ENCODE data around the gene VWA5A. TPM values are rescaled to one million over a fixed set of nuclear protein-coding genes. Genes with fewer than 3 reads are reported as not detected.

The VWA5A gene
- total and polyA plus RNA-seq, 2 of the 13 experiments (the other 11 are each of a cell fraction or from before 2014, with no cell fraction given): 1.3 to 1.8 TPM

DNA sequence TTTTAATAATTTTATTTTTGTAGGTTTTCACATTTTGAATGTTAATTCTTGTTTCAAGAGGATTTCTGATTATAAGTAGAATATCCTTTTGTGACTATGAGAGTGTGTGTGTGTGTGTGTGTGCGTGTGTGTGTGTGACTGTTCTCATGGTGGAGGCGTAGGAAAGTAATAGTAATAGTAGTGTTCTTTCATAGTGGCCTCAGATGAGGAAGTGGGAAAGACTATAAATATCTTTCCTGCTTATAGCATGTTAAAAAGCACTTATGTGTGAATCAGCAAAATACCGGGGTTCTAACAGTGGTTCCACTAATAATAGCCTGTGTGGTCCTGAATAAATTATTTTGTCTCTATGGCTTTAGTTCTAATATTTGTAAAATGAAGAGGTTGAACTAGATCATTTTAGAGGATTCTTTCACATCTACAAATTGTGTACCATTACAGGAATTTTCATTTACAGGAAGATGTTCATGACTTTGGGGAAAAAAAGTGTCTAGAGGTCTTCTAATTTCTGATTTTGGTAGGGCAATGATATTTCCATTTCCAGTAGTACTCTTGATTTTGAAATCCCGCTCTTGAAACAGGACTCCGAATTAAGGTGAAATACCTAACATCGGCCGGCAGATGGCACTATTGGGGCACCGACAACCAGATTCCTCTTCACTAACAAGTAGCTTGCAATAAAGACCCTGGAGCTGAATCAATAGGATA, 44.2 kb upstream of the VWA5A start:
- H3K9me3 ChIP-seq (ENCODE audit: low read length): no peaks in the 10 kb centered on the region
- no peak overlapping the region for H3K27ac ChIP-seq (ENCODE audit: extremely low read length, insufficient read depth, low read length)
- TF ChIP-seq STAG1 (CRISPR knock-in tag; IDR thresholded peaks at IDR 0.05): peak; percentile 53
- no peak for TF ChIP-seq DPF2 (CRISPR knock-in tag; IDR thresholded peaks at IDR 0.05; ENCODE audit: borderline replicate concordance, low read depth)
- peak; percentile 26; the same call in 1 of the 2 replicates for TF ChIP-seq RAD21 (CRISPR knock-in tag; IDR thresholded peaks at IDR 0.05)
- TF ChIP-seq HNF4G (IDR thresholded peaks at IDR 0.05; ENCODE audit: borderline replicate concordance, low read depth, low read length): no peak
- TF ChIP-seq HNF4G (CRISPR knock-in tag; IDR thresholded peaks at IDR 0.05; ENCODE audit: borderline replicate concordance, low read depth): no peak
- peak; percentile 33; the same call in 1 of the 2 replicates for TF ChIP-seq SMC3 (IDR thresholded peaks at IDR 0.05; ENCODE audit: low read length)
- TF ChIP-seq PRDM4 (CRISPR knock-in tag; IDR thresholded peaks at IDR 0.05; ENCODE audit: borderline replicate concordance): no peak
- no peak for TF ChIP-seq TEAD3 (CRISPR knock-in tag; optimal IDR thresholded peaks at IDR 0.05; ENCODE audit: borderline replicate concordance)
- TF ChIP-seq ZNF598 (CRISPR knock-in tag; IDR thresholded peaks at IDR 0.05; ENCODE audit: borderline replicate concordance): no peak
- TF ChIP-seq, protein P1, sequence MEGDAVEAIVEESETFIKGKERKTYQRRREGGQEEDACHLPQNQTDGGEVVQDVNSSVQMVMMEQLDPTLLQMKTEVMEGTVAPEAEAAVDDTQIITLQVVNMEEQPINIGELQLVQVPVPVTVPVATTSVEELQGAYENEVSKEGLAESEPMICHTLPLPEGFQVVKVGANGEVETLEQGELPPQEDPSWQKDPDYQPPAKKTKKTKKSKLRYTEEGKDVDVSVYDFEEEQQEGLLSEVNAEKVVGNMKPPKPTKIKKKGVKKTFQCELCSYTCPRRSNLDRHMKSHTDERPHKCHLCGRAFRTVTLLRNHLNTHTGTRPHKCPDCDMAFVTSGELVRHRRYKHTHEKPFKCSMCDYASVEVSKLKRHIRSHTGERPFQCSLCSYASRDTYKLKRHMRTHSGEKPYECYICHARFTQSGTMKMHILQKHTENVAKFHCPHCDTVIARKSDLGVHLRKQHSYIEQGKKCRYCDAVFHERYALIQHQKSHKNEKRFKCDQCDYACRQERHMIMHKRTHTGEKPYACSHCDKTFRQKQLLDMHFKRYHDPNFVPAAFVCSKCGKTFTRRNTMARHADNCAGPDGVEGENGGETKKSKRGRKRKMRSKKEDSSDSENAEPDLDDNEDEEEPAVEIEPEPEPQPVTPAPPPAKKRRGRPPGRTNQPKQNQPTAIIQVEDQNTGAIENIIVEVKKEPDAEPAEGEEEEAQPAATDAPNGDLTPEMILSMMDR (CRISPR knock-in tag; IDR thresholded peaks at IDR 0.05): peak; percentile 72
- no peak for TF ChIP-seq ZNF839 (CRISPR knock-in tag; IDR thresholded peaks at IDR 0.05; ENCODE audit: borderline replicate concordance)
- TF ChIP-seq, protein P2, sequence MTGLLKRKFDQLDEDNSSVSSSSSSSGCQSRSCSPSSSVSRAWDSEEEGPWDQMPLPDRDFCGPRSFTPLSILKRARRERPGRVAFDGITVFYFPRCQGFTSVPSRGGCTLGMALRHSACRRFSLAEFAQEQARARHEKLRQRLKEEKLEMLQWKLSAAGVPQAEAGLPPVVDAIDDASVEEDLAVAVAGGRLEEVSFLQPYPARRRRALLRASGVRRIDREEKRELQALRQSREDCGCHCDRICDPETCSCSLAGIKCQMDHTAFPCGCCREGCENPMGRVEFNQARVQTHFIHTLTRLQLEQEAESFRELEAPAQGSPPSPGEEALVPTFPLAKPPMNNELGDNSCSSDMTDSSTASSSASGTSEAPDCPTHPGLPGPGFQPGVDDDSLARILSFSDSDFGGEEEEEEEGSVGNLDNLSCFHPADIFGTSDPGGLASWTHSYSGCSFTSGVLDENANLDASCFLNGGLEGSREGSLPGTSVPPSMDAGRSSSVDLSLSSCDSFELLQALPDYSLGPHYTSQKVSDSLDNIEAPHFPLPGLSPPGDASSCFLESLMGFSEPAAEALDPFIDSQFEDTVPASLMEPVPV (CRISPR knock-in tag; IDR thresholded peaks at IDR 0.05): 0 out of 2 replicates have a peak, but pooled peaks have one; percentile 30
- peak; percentile 54 for DNase-seq (ENCODE audit: low spot score)
- no peaks in the 10 kb centered on the region for H3K36me3 ChIP-seq (replicated peaks in 1 of 2; ENCODE audit: control insufficient read depth in 1 of 2, insufficient read depth in 2 of 2, low read length in 2 of 2)
- no peak overlapping the region for H3K9ac ChIP-seq (ENCODE audit: insufficient read depth, low read depth, low read length)
- in situ Hi-C loops (cut with HindIII; ENCODE audit: extremely low pct_ligation_motif_present, low pct_unique_long_range_greater_than_20kb): no loop called here
- H3K79me2 ChIP-seq (ENCODE audit: insufficient read depth, low read length): no peaks in the 10 kb centered on the region
- H3K4me1 ChIP-seq (ENCODE audit: insufficient read depth, low read length): 0 out of 2 replicates have a peak, but pooled peaks cover 3% of the 10 kb centered on the region
- POLR2A ChIA-PET: no interaction called here
- intact Hi-C loops (cut with micrococcal nuclease; ENCODE audit: unreplicated experiment): loop anchor here (1.0 to 2.0 kb wide), 2 partner anchors 124 to 516 kb away; no protein-coding TSS in a partner anchor
- WGBS (ENCODE audit: low lambda C conversion rate): 0% methylated on average over 8 of the region's 8 CpGs
- H3K27me3 ChIP-seq (ENCODE audit: control insufficient read depth in 1 of 2, insufficient read depth in 2 of 2, low read length in 2 of 2): peaks cover 8% of the 10 kb centered on the region in 2 experiments; a peak in 3 of 5 replicates
- no peaks in the 10 kb centered on the region for H4K20me1 ChIP-seq (ENCODE audit: insufficient read depth, low read length)
- no peak overlapping the region for H2AFZ ChIP-seq (ENCODE audit: low read length)
- peak; percentile 52 for FAIRE-seq
- ATAC-seq: no peak
- no peak overlapping the region for H3K4me3 ChIP-seq (replicated peaks in 1 of 3; ENCODE audit: insufficient read depth in 1 of 3, low read depth in 2 of 3, low read length in 3 of 3)
- no peak overlapping the region for H3K4me2 ChIP-seq (ENCODE audit: low read depth, low read length)
- BruUV-seq (replicated peaks): no TSS peak
- CTCF ChIA-PET (ENCODE audit: low intra/inter-chr PET ratio, low total read pairs): interaction anchor here (4.5 kb wide), 1 partner anchor 124 kb away, joined by 38 read pairs; no protein-coding TSS in a partner anchor

Data from HepG2 (cell line).